SK-N-SH (cell line): ENCODE results near the gene RPL21. TPM values are rescaled to one million over a fixed set of nuclear protein-coding genes. Genes with fewer than 3 reads are reported as not detected.

Experiments
- CTCF ChIA-PET: fragments of 300-600, 350-600 bp; formaldehyde crosslinking; extraction: SDS; loops from one replicate; lab custom pipeline; 2021; lab: Yijun Ruan, JAX
- POLR2A ChIA-PET: fragments of 350-600 bp; sonication (Branson Sonifier 250); formaldehyde crosslinking; extraction: SDS; loops from one replicate; lab custom pipeline; 2020; ENCODE audit warnings: antibody characterized with exemption, inconsistent platforms; lab: Yijun Ruan, JAX
- DNase-seq: peaks from one replicate; pipeline ENCODE4 v3.0.0; 2012
- H2AFZ ChIP-seq: fragments of 200-600 bp; sonication (generic); 2 replicates; pipeline ENCODE4 v1.8.1; 2016; ENCODE audit warnings: antibody characterized with exemption, mild to moderate bottlenecking, low read depth
- H3F3A ChIP-seq: fragments of 200-600 bp; sonication (generic); replicated peaks from 2 replicates; pipeline ENCODE3; 2016; ENCODE audit warnings: antibody characterized with exemption, mild to moderate bottlenecking; ENCODE audit not compliant: insufficient read depth
- H3K27ac ChIP-seq, 2 experiments: fragments of 200-500 bp in 1 of 2; fragments of 200-600 bp in 1 of 2; sonication (Bioruptor generic) in 1 of 2; sonication (generic), shearing (Covaris generic) in 1 of 2; 2 replicates each; pipeline versions ENCODE4 v1.5.1 to v1.6.1; 2014 to 2016; ENCODE audit warnings: low read depth in 2 of 2, inconsistent platforms in 1 of 2, low read length in 1 of 2, mild to moderate bottlenecking in 1 of 2, mixed read lengths in 1 of 2
- H3K27me3 ChIP-seq: fragments of 200-600 bp; sonication (generic), shearing (Covaris generic); 2 replicates; pipeline ENCODE4 v1.6.1; 2016; ENCODE audit warnings: mixed run types; ENCODE audit not compliant: insufficient read depth
- H3K36me3 ChIP-seq, 2 experiments: fragments of 200-500 bp in 1 of 2; fragments of 200-600 bp in 1 of 2; sonication (Bioruptor generic) in 1 of 2; sonication (generic) in 1 of 2; replicated peaks in 1 of 2; 2 replicates each; pipeline versions ENCODE3 to v1.5.1; 2014 to 2016; ENCODE audit warnings: low read length in 1 of 2, mild to moderate bottlenecking in 1 of 2; ENCODE audit not compliant: insufficient read depth in 2 of 2, control insufficient read depth in 1 of 2
- H3K4me1 ChIP-seq, 2 experiments: fragments of 200-500 bp in 1 of 2; fragments of 200-600 bp in 1 of 2; sonication (Bioruptor generic) in 1 of 2; sonication (generic), shearing (Covaris generic) in 1 of 2; 2 replicates each; pipeline versions ENCODE4 v1.5.1 to v1.6.1; 2014 to 2016; ENCODE audit warnings: low read depth in 1 of 2, low read length in 1 of 2, mixed run types in 1 of 2; ENCODE audit not compliant: insufficient read depth in 2 of 2, control insufficient read depth in 1 of 2
- H3K4me2 ChIP-seq: fragments of 200-600 bp; sonication (generic), shearing (Covaris generic); 2 replicates; pipeline ENCODE4 v1.6.1; 2017; ENCODE audit warnings: mixed run types
- H3K4me3 ChIP-seq, 2 experiments: fragments of 200-500 bp in 1 of 2; fragments of 200-600 bp in 1 of 2; sonication (Bioruptor generic) in 1 of 2; sonication (generic), shearing (Covaris generic) in 1 of 2; 2 replicates each; pipeline versions ENCODE4 v1.5.1 to v1.8.1; 2014 to 2016; ENCODE audit warnings: low read depth in 2 of 2, inconsistent platforms in 1 of 2, low read length in 1 of 2, mild to moderate bottlenecking in 1 of 2, mixed read lengths in 1 of 2, moderate library complexity in 1 of 2
- H3K79me2 ChIP-seq: fragments of 200-600 bp; sonication (generic); 2 replicates; pipeline ENCODE4 v1.8.1; 2017; ENCODE audit warnings: mild to moderate bottlenecking; ENCODE audit not compliant: insufficient read depth
- H3K9ac ChIP-seq: fragments of 200-600 bp; sonication (generic); 2 replicates; pipeline ENCODE4 v1.6.1; 2017; ENCODE audit warnings: mixed run types
- H3K9me2 ChIP-seq: fragments of 200-600 bp; sonication (generic); 2 replicates; pipeline ENCODE4 v1.6.1; 2017; ENCODE audit warnings: mixed run types
- H3K9me3 ChIP-seq: fragments of 200-600 bp; sonication (generic); 2 replicates; pipeline ENCODE4 v1.6.1; 2017; ENCODE audit warnings: mixed run types, mild to moderate bottlenecking, moderate library complexity
- H4K20me1 ChIP-seq: fragments of 200-600 bp; sonication (generic); 2 replicates; pipeline ENCODE4 v1.6.1; 2017; ENCODE audit warnings: mild to moderate bottlenecking, mixed run types; ENCODE audit not compliant: insufficient read depth
- CHD2 ChIP-seq: fragments of 150-350 bp; IDR thresholded peaks from 2 replicates; pipeline ENCODE4 v1.6.1; 2018; ENCODE audit warnings: low read length; ENCODE audit not compliant: partially characterized antibody
- ELF1 ChIP-seq: IDR thresholded peaks from 2 replicates; pipeline ENCODE4 v1.4.0; 2012
- GATA2 ChIP-seq: sonication (generic); formaldehyde crosslinking; IDR thresholded peaks from 2 replicates; pipeline ENCODE4 v1.5.0; 2020; ENCODE audit warnings: mild to moderate bottlenecking, missing genetic modification reagents
- MXI1 ChIP-seq: IDR thresholded peaks from 2 replicates; pipeline ENCODE4 v1.6.1; 2012; ENCODE audit warnings: mild to moderate bottlenecking, low read depth, low read length, improper control_type of control experiment
- POLR2AphosphoS5 ChIP-seq: IDR thresholded peaks from 2 replicates; pipeline ENCODE4 v1.6.1; 2012; ENCODE audit warnings: low read depth, low read length
- TAF1 ChIP-seq: IDR thresholded peaks from 2 replicates; pipeline ENCODE4 v1.6.1; 2012; ENCODE audit warnings: low read depth, mild to moderate bottlenecking, low read length, moderate library complexity, borderline replicate concordance
- TEAD4 ChIP-seq: IDR thresholded peaks from 2 replicates; pipeline ENCODE4 v1.4.0; 2012; ENCODE audit warnings: mild to moderate bottlenecking, borderline replicate concordance; ENCODE audit not compliant: insufficient read depth
- USF1 ChIP-seq: IDR thresholded peaks from 2 replicates; pipeline ENCODE4 v1.4.0; 2012; ENCODE audit warnings: low read depth, borderline replicate concordance
- WGBS: methylation state at CpG from one replicate; pipeline ENCODE4 v1.1.6; 2017; ENCODE audit warnings: low lambda C conversion rate; 5-methylcytosine and 5-hydroxymethylcytosine counted together
- polyA plus RNA-seq, 3 experiments: library from polyadenylated mRNA; depleted of rRNA; stranded (reverse); fragments of >200 nt; gene quantifications; 2 replicates each; pipeline ENCODE4 v1.2.3, GENCODE V29; 2012
- TF ChIP-seq, protein P1 (sequence below): fragments of 200-600 bp; sonication (generic); IDR thresholded peaks from 2 replicates; pipeline ENCODE4 v1.6.1; 2017; ENCODE audit warnings: antibody characterized with exemption, mild to moderate bottlenecking, moderate library complexity

RPL21 gene
- polyA plus RNA-seq, 1 of the 3 experiments (the other 2 are of a cell fraction): 1,261 TPM

- POLR2A ChIA-PET: interaction anchor here (0.6 kb wide), 1 partner anchor 230 kb away, joined by 3 read pairs; no protein-coding TSS in a partner anchor
These were observed 41.8 kb downstream of the RPL21 start for GRCh38 chr13:27293076-27293691.

GRCh38 chr13:27293873-27294515 is 42.6 kb downstream of the RPL21 start:
- no peaks in the 10 kb centered on the region for H3K79me2 ChIP-seq
- ChIA-PET POLR2A (no interaction called here), CTCF (interaction anchor here (0.6 to 1.9 kb wide), 4 partner anchors 10 to 67 kb away, joined by 3 to 9 read pairs (median 3); partner anchors contain the start of gene RASL11A)
- peaks cover 54% of the 10 kb centered on the region for H3K27me3 ChIP-seq
- no peaks in the 10 kb centered on the region for H3K9me2 ChIP-seq
- WGBS: 8% methylated on average over 4 of the region's 4 CpGs
- H4K20me1 ChIP-seq: no peaks in the 10 kb centered on the region
- DNase-seq: no peak
- H3K9ac ChIP-seq: no peak overlapping the region
- no peaks in the 10 kb centered on the region for H3K36me3 ChIP-seq
- H3F3A ChIP-seq: no peaks in the 10 kb centered on the region
- H3K4me2 ChIP-seq: no peak overlapping the region
- H3K4me1 ChIP-seq: no peaks in the 10 kb centered on the region
- H3K27ac ChIP-seq: no peak overlapping the region
- no peak overlapping the region for H2AFZ ChIP-seq
- H3K9me3 ChIP-seq: no peaks in the 10 kb centered on the region
- TF ChIP-seq TAF1 (no peak), GATA2 (CRISPR knock-in tag) (no peak), USF1 (no peak), POLR2AphosphoS5 (no peak), TEAD4 (no peak)
- TF ChIP-seq, protein P1, sequence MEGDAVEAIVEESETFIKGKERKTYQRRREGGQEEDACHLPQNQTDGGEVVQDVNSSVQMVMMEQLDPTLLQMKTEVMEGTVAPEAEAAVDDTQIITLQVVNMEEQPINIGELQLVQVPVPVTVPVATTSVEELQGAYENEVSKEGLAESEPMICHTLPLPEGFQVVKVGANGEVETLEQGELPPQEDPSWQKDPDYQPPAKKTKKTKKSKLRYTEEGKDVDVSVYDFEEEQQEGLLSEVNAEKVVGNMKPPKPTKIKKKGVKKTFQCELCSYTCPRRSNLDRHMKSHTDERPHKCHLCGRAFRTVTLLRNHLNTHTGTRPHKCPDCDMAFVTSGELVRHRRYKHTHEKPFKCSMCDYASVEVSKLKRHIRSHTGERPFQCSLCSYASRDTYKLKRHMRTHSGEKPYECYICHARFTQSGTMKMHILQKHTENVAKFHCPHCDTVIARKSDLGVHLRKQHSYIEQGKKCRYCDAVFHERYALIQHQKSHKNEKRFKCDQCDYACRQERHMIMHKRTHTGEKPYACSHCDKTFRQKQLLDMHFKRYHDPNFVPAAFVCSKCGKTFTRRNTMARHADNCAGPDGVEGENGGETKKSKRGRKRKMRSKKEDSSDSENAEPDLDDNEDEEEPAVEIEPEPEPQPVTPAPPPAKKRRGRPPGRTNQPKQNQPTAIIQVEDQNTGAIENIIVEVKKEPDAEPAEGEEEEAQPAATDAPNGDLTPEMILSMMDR: no peak
- TF ChIP-seq, all 33 proteins: peak for 0
- H3K4me3 ChIP-seq: no peak overlapping the region

More at GRCh38 chr13:27293076-27293691, 41.8 kb downstream of the RPL21 start:
- Histone ChIP-seq H3K79me2 (no peaks in the 10 kb centered on the region), H3K4me2 (no peak overlapping the region), H3K36me3 (no peaks in the 10 kb centered on the region), H4K20me1 (no peaks in the 10 kb centered on the region), H2AFZ (no peak overlapping the region), H3K27ac (no peak overlapping the region), H3F3A (no peaks in the 10 kb centered on the region), H3K27me3 (peaks cover 50% of the 10 kb centered on the region), H3K9me3 (no peaks in the 10 kb centered on the region), H3K4me3 (no peak overlapping the region), H3K9me2 (no peaks in the 10 kb centered on the region), H3K9ac (no peak overlapping the region), H3K4me1 (no peaks in the 10 kb centered on the region)
- no peak for DNase-seq
- TF ChIP-seq MXI1: no peak
- TF ChIP-seq ELF1: no peak
- no peak for TF ChIP-seq CHD2
- CTCF ChIA-PET: interaction anchor here (1.0 to 1.9 kb wide), 2 partner anchors 23 to 68 kb away, joined by 3 to 9 read pairs; partner anchors contain the start of gene RASL11A
- 23% methylated on average over 8 of the region's 8 CpGs for WGBS
